ENCODE data around the gene DOP1A.
"Not testable (repeated sequence)": the region's sequence is repeated elsewhere in the genome, so short reads cannot be mapped to it uniquely, and the experiment has no call there.

The DOP1A gene

GRCh38 chr6:83160167-83160566, 92.7 kb downstream of the DOP1A start:
- no peaks in the 10 kb centered on the region for H3K27me3 Mint-ChIP-seq
- H3K27ac Mint-ChIP-seq: no peak overlapping the region
- DNase-seq (no peak), ATAC-seq (no peak)
- H3K4me1 Mint-ChIP-seq: no peaks in the 10 kb centered on the region
- H3K9me3 Mint-ChIP-seq: no peaks in the 10 kb centered on the region
- H3K4me3 Mint-ChIP-seq: no peak overlapping the region

- ATAC-seq (no peak), DNase-seq (no peak)
- no peaks in the 10 kb centered on the region for H3K9me3 Mint-ChIP-seq
- H3K27me3 Mint-ChIP-seq: no peaks in the 10 kb centered on the region
- H3K27ac Mint-ChIP-seq: no peak overlapping the region
- no peak overlapping the region for H3K4me3 Mint-ChIP-seq
- no peaks in the 10 kb centered on the region for H3K4me1 Mint-ChIP-seq
Observed at GRCh38 chr6:83167726-83168278, 100.3 kb downstream of the DOP1A start.

GRCh38 chr6:83168556-83168955, 101.1 kb downstream of the DOP1A start:
- no peak for ATAC-seq
- no peaks in the 10 kb centered on the region for H3K4me1 Mint-ChIP-seq
- H3K27ac Mint-ChIP-seq: peak overlapping the region in 1 of 2 donors; percentile 12
- H3K4me3 Mint-ChIP-seq: no peak overlapping the region
- no peak for DNase-seq
- no peaks in the 10 kb centered on the region for H3K9me3 Mint-ChIP-seq
- H3K27me3 Mint-ChIP-seq: no peaks in the 10 kb centered on the region

- H3K4me1 Mint-ChIP-seq: no peaks in the 10 kb centered on the region
- H3K9me3 Mint-ChIP-seq: no peaks in the 10 kb centered on the region
- H3K27me3 Mint-ChIP-seq: no peaks in the 10 kb centered on the region
- H3K4me3 Mint-ChIP-seq: no peak overlapping the region
- ATAC-seq (no peak), DNase-seq (no peak)
- no peak overlapping the region for H3K27ac Mint-ChIP-seq
Observed at GRCh38 chr6:83169106-83169505, 101.6 kb downstream of the DOP1A start.

GRCh38 chr6:83169511-83169910, 102.0 kb downstream of the DOP1A start:
- Mint-ChIP-seq H3K4me3 (no peak overlapping the region), H3K4me1 (no peaks in the 10 kb centered on the region), H3K9me3 (no peaks in the 10 kb centered on the region), H3K27ac (no peak overlapping the region), H3K27me3 (no peaks in the 10 kb centered on the region)
- DNase-seq: no peak
- no peak for ATAC-seq

- Mint-ChIP-seq H3K4me1 (no peaks in the 10 kb centered on the region), H3K9me3 (no peaks in the 10 kb centered on the region), H3K27me3 (no peaks in the 10 kb centered on the region), H3K27ac (no peak overlapping the region), H3K4me3 (no peak overlapping the region)
- no peak for DNase-seq
- no peak for ATAC-seq
Observed at GRCh38 chr6:83176246-83176645, 108.8 kb downstream of the DOP1A start.

GRCh38 chr6:83180426-83180950, 113.0 kb downstream of the DOP1A start:
- H3K9me3 Mint-ChIP-seq: no peaks in the 10 kb centered on the region
- no peak overlapping the region for H3K27ac Mint-ChIP-seq
- ATAC-seq: no peak
- DNase-seq: no peak
- H3K4me3 Mint-ChIP-seq: no peak overlapping the region
- H3K27me3 Mint-ChIP-seq: no peaks in the 10 kb centered on the region
- no peaks in the 10 kb centered on the region for H3K4me1 Mint-ChIP-seq

GRCh38 chr6:83182114-83182513, 114.6 kb downstream of the DOP1A start:
- no peak for DNase-seq
- H3K4me1 Mint-ChIP-seq: no peaks in the 10 kb centered on the region
- no peaks in the 10 kb centered on the region for H3K9me3 Mint-ChIP-seq
- H3K27me3 Mint-ChIP-seq: no peaks in the 10 kb centered on the region
- no peak overlapping the region for H3K4me3 Mint-ChIP-seq
- H3K27ac Mint-ChIP-seq: no peak overlapping the region
- no peak for ATAC-seq

GRCh38 chr6:83183082-83183828, 115.8 kb downstream of the DOP1A start:
- Mint-ChIP-seq H3K4me1 (no peaks in the 10 kb centered on the region), H3K27me3 (no peaks in the 10 kb centered on the region), H3K4me3 (no peak overlapping the region), H3K27ac (no peak overlapping the region), H3K9me3 (no peaks in the 10 kb centered on the region)
- ATAC-seq: no peak
- DNase-seq: no peak

- no peaks in the 10 kb centered on the region for H3K9me3 Mint-ChIP-seq
- DNase-seq: no peak
- no peaks in the 10 kb centered on the region for H3K27me3 Mint-ChIP-seq
- no peak overlapping the region for H3K4me3 Mint-ChIP-seq
- no peak for ATAC-seq
- peaks cover 10% of the 10 kb centered on the region for H3K4me1 Mint-ChIP-seq
- no peak overlapping the region for H3K27ac Mint-ChIP-seq
Observed at GRCh38 chr6:83185096-83185495, 117.6 kb downstream of the DOP1A start.

GRCh38 chr6:83188501-83188900, 121.0 kb downstream of the DOP1A start:
- ATAC-seq (no peak), DNase-seq (no peak)
- Mint-ChIP-seq H3K4me3 (no peak overlapping the region), H3K27me3 (no peaks in the 10 kb centered on the region), H3K27ac (no peak overlapping the region), H3K9me3 (no peaks in the 10 kb centered on the region), H3K4me1 (peaks cover 15% of the 10 kb centered on the region)

GRCh38 chr6:83190626-83191025, 123.2 kb downstream of the DOP1A start:
- no peaks in the 10 kb centered on the region for H3K27me3 Mint-ChIP-seq
- H3K4me1 Mint-ChIP-seq: peaks cover 24% of the 10 kb centered on the region
- H3K27ac Mint-ChIP-seq: no peak overlapping the region
- no peak for ATAC-seq
- no peak for DNase-seq
- no peaks in the 10 kb centered on the region for H3K9me3 Mint-ChIP-seq
- H3K4me3 Mint-ChIP-seq: no peak overlapping the region

GRCh38 chr6:83191974-83192373, 124.5 kb downstream of the DOP1A start:
- DNase-seq, ATAC-seq, H3K27me3 Mint-ChIP-seq, H3K9me3 Mint-ChIP-seq, H3K27ac Mint-ChIP-seq: not testable (repeated sequence)
- Mint-ChIP-seq H3K4me1 (peaks cover 24% of the 10 kb centered on the region), H3K4me3 (peak overlapping the region; percentile 96 to 99)

GRCh38 chr6:83192456-83192855, 125.0 kb downstream of the DOP1A start:
- Mint-ChIP-seq H3K27ac (peak overlapping the region; percentile 95 to 99), H3K9me3 (no peaks in the 10 kb centered on the region), H3K27me3 (no peaks in the 10 kb centered on the region), H3K4me3 (peak overlapping the region; percentile 96 to 99), H3K4me1 (peaks cover 24% of the 10 kb centered on the region)
- ATAC-seq: no peak
- DNase-seq: no peak

GRCh38 chr6:83192871-83193746, 125.6 kb downstream of the DOP1A start, which contains the start of the genes PGM3 and RWDD2A:
TSS of gene PGM3 (minus strand) at chr6:83193265. CDS start at chr6:83191012, 2,253 bp downstream.
TSS of gene RWDD2A (plus strand) at chr6:83193357. CDS start at chr6:83194452, 1,095 bp downstream.
- peak; percentile 86 to 89 for DNase-seq
- Mint-ChIP-seq H3K27me3 (no peaks in the 10 kb centered on the region), H3K4me1 (peaks cover 24% of the 10 kb centered on the region), H3K27ac (peak within 1 kb of the TSS; percentile 95 to 99), H3K9me3 (no peaks in the 10 kb centered on the region), H3K4me3 (peak within 1 kb of the TSS; percentile 96 to 99)
- ATAC-seq: peak; percentile 98

Measured in stimulated activated naive CD8-positive, alpha-beta T cell treated with anti-CD3 and anti-CD28 coated beads, Interleukin-15, amount 100 ng/mL, for 72 hours (primary cell).